Gastroesophageal sphincter (tissue), 3 donors: ENCODE data around the gene WSCD2.

Experiments used
- CTCF ChIP-seq, 4 experiments: fragments of 200-600 bp in 2 of 4; fragments of 450-650 bp in 2 of 4; sonication (generic) in 1 of 4; IDR thresholded peaks; one replicate each; pipeline ENCODE4 v1.5.1; 2017 to 2019; ENCODE audit warnings: antibody characterized with exemption in 4 of 4, mild to moderate bottlenecking in 2 of 4, moderate library complexity in 2 of 4
- EP300 ChIP-seq: sonication (generic); formaldehyde crosslinking; IDR thresholded peaks from one replicate; pipeline ENCODE4 v1.6.1; 2017; ENCODE audit warnings: antibody characterized with exemption, mild to moderate bottlenecking
- POLR2A ChIP-seq, 2 donors: fragments of 450-650 bp; IDR thresholded peaks; one replicate each; pipeline ENCODE4 v1.6.1; 2017; ENCODE audit warnings: antibody characterized with exemption in 2 of 2, mild to moderate bottlenecking in 2 of 2, moderate library complexity in 1 of 2
- POLR2AphosphoS5 ChIP-seq: sonication (generic); formaldehyde crosslinking; IDR thresholded peaks from one replicate; pipeline ENCODE4 v1.6.1; 2017; ENCODE audit warnings: antibody characterized with exemption

DNA sequence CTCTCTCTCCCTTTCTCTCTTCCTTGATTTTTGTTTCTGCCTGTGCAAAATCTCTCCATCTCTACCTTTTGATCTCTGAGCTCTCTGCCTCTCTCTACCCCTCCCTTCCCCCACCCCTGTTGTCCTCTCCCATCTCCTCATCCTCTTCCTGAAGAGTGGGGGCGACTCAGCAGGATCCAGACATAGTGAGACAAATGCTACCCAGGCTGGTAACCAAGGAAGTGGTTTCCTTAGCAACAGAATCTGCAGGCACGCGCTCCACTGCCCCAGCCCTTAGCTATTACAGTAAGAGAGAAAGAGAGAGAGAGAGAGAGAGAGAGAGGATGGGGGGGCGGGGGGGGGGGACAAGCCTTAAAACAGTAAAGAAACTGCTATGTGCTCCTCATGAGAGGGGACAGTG, 124.5 kb downstream of the WSCD2 start:
- TF ChIP-seq EP300 (no peak), CTCF (IDR thresholded peaks at IDR 0.05) (no peak), POLR2AphosphoS5 (no peak), POLR2A (IDR thresholded peaks at IDR 0.05) (no peak)
